ENCODE results near the gene GLB1L3.
"Not testable (repeated sequence)": the region's sequence is repeated elsewhere in the genome, so short reads cannot be mapped to it uniquely, and the experiment has no call there.

GLB1L3 gene

GRCh38 chr11:134276396-134277182 lies 410 bp downstream of the GLB1L3 start:
- no peak for DNase-seq

- no peak for DNase-seq
These were observed 1.2 kb downstream of the GLB1L3 start for GRCh38 chr11:134277183-134278001.

GRCh38 chr11:134278356-134278755 lies 2.2 kb downstream of the GLB1L3 start:
- DNase-seq: no peak

- not testable (repeated sequence) for DNase-seq
These were observed 5.5 kb downstream of the GLB1L3 start for GRCh38 chr11:134281635-134282034.

- no peak for DNase-seq
These were observed 6.2 kb downstream of the GLB1L3 start for GRCh38 chr11:134282121-134283045.

- no peak for DNase-seq
These were observed 7.5 kb downstream of the GLB1L3 start for GRCh38 chr11:134283461-134284230.

GRCh38 chr11:134284349-134284748 lies 8.2 kb downstream of the GLB1L3 start:
- DNase-seq: not testable (repeated sequence)

- DNase-seq: no peak
These were observed 11.4 kb downstream of the GLB1L3 start for GRCh38 chr11:134287561-134287960.

- no peak for DNase-seq
These were observed 12.3 kb downstream of the GLB1L3 start for GRCh38 chr11:134288486-134288885.

- no peak for DNase-seq
These were observed 13.0 kb downstream of the GLB1L3 start for GRCh38 chr11:134289167-134289566.

GRCh38 chr11:134289789-134290188 lies 13.6 kb downstream of the GLB1L3 start:
- no peak for DNase-seq

- no peak for DNase-seq
These were observed 14.5 kb downstream of the GLB1L3 start for GRCh38 chr11:134290646-134291045.

- DNase-seq: no peak
These were observed 15.0 kb downstream of the GLB1L3 start for GRCh38 chr11:134291196-134291595.

GRCh38 chr11:134292661-134293060 lies 16.5 kb downstream of the GLB1L3 start:
- no peak for DNase-seq

GRCh38 chr11:134293119-134294113 lies 17.2 kb downstream of the GLB1L3 start:
- no peak for DNase-seq

- DNase-seq: no peak
These were observed 18.5 kb downstream of the GLB1L3 start for GRCh38 chr11:134294664-134295063.

GRCh38 chr11:134312223-134312622 lies 36.0 kb downstream of the GLB1L3 start:
- no peak for DNase-seq

GRCh38 chr11:134312807-134313206 lies 36.6 kb downstream of the GLB1L3 start:
- DNase-seq: no peak

GRCh38 chr11:134313379-134313778 lies 37.2 kb downstream of the GLB1L3 start:
- no peak for DNase-seq

- no peak for DNase-seq
These were observed 37.8 kb downstream of the GLB1L3 start for GRCh38 chr11:134313821-134314607.

All from EL (cell line).